GM23338 (cell line): ENCODE results near the gene PTPRN2. TPM values are rescaled to one million over a fixed set of nuclear protein-coding genes. Genes with fewer than 3 reads are reported as not detected.

Source experiments
- ATAC-seq: fragments of 200-7000 bp; cut with Tn5 transposase; 3 replicates; pipeline ENCODE4 v1.9.1; 2020
- DNase-seq: peaks from one replicate; pipeline ENCODE4 v3.0.0-alpha.2; 2015; ENCODE audit warnings: low spot score
- H2AFZ ChIP-seq: fragments of 200-600 bp; sonication (generic); 2 replicates; pipeline ENCODE4 v1.8.0; 2016; ENCODE audit warnings: antibody characterized with exemption, mild to moderate bottlenecking, moderate library complexity
- H3F3A ChIP-seq: fragments of 200-600 bp; sonication (generic); replicated peaks from 2 replicates; pipeline ENCODE4 v1.8.0; 2017; ENCODE audit warnings: antibody characterized with exemption, mixed run types, low read depth
- H3K27ac ChIP-seq: fragments of 200-600 bp; sonication (generic); 2 replicates; pipeline ENCODE4 v1.6.1; 2016; ENCODE audit warnings: low read depth
- H3K27me3 ChIP-seq: fragments of 200-600 bp; sonication (generic); 2 replicates; pipeline ENCODE4 v1.8.0; 2016; ENCODE audit warnings: mild to moderate bottlenecking, mixed run types, moderate library complexity; ENCODE audit not compliant: insufficient read depth
- H3K36me3 ChIP-seq: fragments of 200-600 bp; sonication (generic); 2 replicates; pipeline ENCODE4 v1.8.0; 2016; ENCODE audit warnings: mild to moderate bottlenecking; ENCODE audit not compliant: insufficient read depth
- H3K4me1 ChIP-seq: fragments of 200-600 bp; sonication (generic); 2 replicates; pipeline ENCODE4 v1.8.0; 2016; ENCODE audit warnings: mild to moderate bottlenecking, moderate library complexity; ENCODE audit not compliant: insufficient read depth
- H3K4me2 ChIP-seq: fragments of 200-600 bp; sonication (generic); 2 replicates; pipeline ENCODE4 v1.7.1; 2017; ENCODE audit warnings: mixed run types
- H3K4me3 ChIP-seq: fragments of 200-600 bp; sonication (generic); 2 replicates; pipeline ENCODE4 v1.6.1; 2016; ENCODE audit warnings: mixed run types
- H3K79me2 ChIP-seq: fragments of 200-600 bp; sonication (generic); replicated peaks from 2 replicates; pipeline ENCODE4 v1.8.0; 2017; ENCODE audit warnings: mild to moderate bottlenecking; ENCODE audit not compliant: insufficient read depth
- H3K9me2 ChIP-seq: fragments of 200-600 bp; sonication (generic); 2 replicates; pipeline ENCODE4 v1.8.0; 2017; ENCODE audit not compliant: insufficient read depth
- H4K20me1 ChIP-seq: fragments of 200-600 bp; sonication (generic); replicated peaks from 2 replicates; pipeline ENCODE4 v1.8.0; 2017; ENCODE audit warnings: mild to moderate bottlenecking; ENCODE audit not compliant: insufficient read depth
- H3K27ac Mint-ChIP-seq: 2 replicates; pipeline ENCODE4 v1.8.0; 2020; ENCODE audit warnings: inconsistent platforms, mild to moderate bottlenecking, moderate library complexity, mixed read lengths
- H3K27me3 Mint-ChIP-seq: 3 replicates; pipeline ENCODE4 v1.8.0; 2022; ENCODE audit warnings: low read depth, mild to moderate bottlenecking, moderate library complexity, mixed read lengths, inconsistent platforms; ENCODE audit not compliant: insufficient read depth, poor library complexity
- H3K36me3 Mint-ChIP-seq: 3 replicates; pipeline ENCODE4 v1.8.0; 2021; ENCODE audit warnings: low read depth, mild to moderate bottlenecking, inconsistent platforms, moderate library complexity, mixed read lengths
- H3K4me1 Mint-ChIP-seq: 3 replicates; pipeline ENCODE4 v1.8.0; 2020; ENCODE audit warnings: mild to moderate bottlenecking, inconsistent platforms, mixed read lengths
- H3K4me3 Mint-ChIP-seq: 3 replicates; pipeline ENCODE4 v1.8.0; 2021; ENCODE audit warnings: moderate library complexity, mild to moderate bottlenecking, inconsistent platforms, mixed read lengths
- H3K9me3 Mint-ChIP-seq: 3 replicates; pipeline ENCODE4 v1.8.0; 2020; ENCODE audit warnings: moderate library complexity, mild to moderate bottlenecking, inconsistent platforms, mixed read lengths
- CREB1 ChIP-seq: fragments of 250-450 bp; sonication (Bioruptor Pico); IDR thresholded peaks from 2 replicates; pipeline ENCODE4 v1.5.0; 2020; ENCODE audit warnings: low read depth, mild to moderate bottlenecking, moderate library complexity
- CTCF ChIP-seq, 2 experiments: fragments of 200-600 bp in 1 of 2; sonication (generic) in 1 of 2; conservative IDR thresholded peaks; 2 replicates each; pipeline versions ENCODE4 v1.5.1 to v1.6.1; 2016 to 2017; ENCODE audit warnings: antibody characterized with exemption in 2 of 2, low read depth in 2 of 2, mild to moderate bottlenecking in 2 of 2, moderate library complexity in 1 of 2
- ETS1 ChIP-seq: IDR thresholded peaks from 2 replicates; pipeline ENCODE4 v1.6.1; 2016; ENCODE audit warnings: antibody characterized with exemption
- EZH2 ChIP-seq: fragments of 200-600 bp; sonication (generic); IDR thresholded peaks from one replicate; pipeline ENCODE4 v1.8.0; 2017; ENCODE audit warnings: antibody characterized with exemption, mild to moderate bottlenecking, low read depth; ENCODE audit not compliant: unreplicated experiment
- EZH2phosphoT487 ChIP-seq: fragments of 200-600 bp; sonication (generic); IDR thresholded peaks from one replicate; pipeline ENCODE4 v1.8.1; 2018; ENCODE audit warnings: antibody characterized with exemption; ENCODE audit not compliant: unreplicated experiment
- JUNB ChIP-seq: IDR thresholded peaks from one replicate; pipeline ENCODE4 v1.6.1; 2016; ENCODE audit warnings: antibody characterized with exemption; ENCODE audit not compliant: unreplicated experiment
- NANOG ChIP-seq: IDR thresholded peaks from 2 replicates; pipeline ENCODE4 v1.6.1; 2016; ENCODE audit warnings: antibody characterized with exemption, borderline replicate concordance
- POLR2AphosphoS5 ChIP-seq: IDR thresholded peaks from 2 replicates; pipeline ENCODE4 v1.6.1; 2016; ENCODE audit warnings: antibody characterized with exemption, low read depth
- REST ChIP-seq: IDR thresholded peaks from one replicate; pipeline ENCODE4 v1.6.1; 2018; ENCODE audit warnings: antibody characterized with exemption; ENCODE audit not compliant: unreplicated experiment
- STAT1 ChIP-seq: IDR thresholded peaks from one replicate; pipeline ENCODE4 v1.6.1; 2016; ENCODE audit warnings: antibody characterized with exemption; ENCODE audit not compliant: unreplicated experiment
- ZNF114 ChIP-seq: fragments of 250-450 bp; sonication (Bioruptor Pico); IDR thresholded peaks from 2 replicates; pipeline ENCODE4 v1.5.0; 2020; ENCODE audit warnings: mild to moderate bottlenecking, moderate library complexity
- ZNF331 ChIP-seq: fragments of 250-450 bp; sonication (Bioruptor Pico); IDR thresholded peaks from 2 replicates; pipeline ENCODE4 v1.5.0; 2020; ENCODE audit warnings: low read depth, mild to moderate bottlenecking, moderate library complexity
- polyA plus RNA-seq: library from polyadenylated mRNA; unstranded; fragments of >200 nt; fragmentation: Nextera tagmentation; extraction: Ambion mirVana; gene quantifications from 2 replicates; pipeline ENCODE4 v1.2.1, GENCODE V29; 2016
- total RNA-seq: library from RNA; depleted of rRNA; stranded (reverse); fragments of >200 nt; shearing (Covaris generic); gene quantifications from 2 replicates; pipeline ENCODE4 v1.2.3, GENCODE V29; 2014
- TF ChIP-seq, protein P1 (sequence below): fragments of 250-450 bp; sonication (Bioruptor Pico); IDR thresholded peaks from 2 replicates; pipeline ENCODE4 v1.5.0; 2020; ENCODE audit warnings: mild to moderate bottlenecking, moderate library complexity

PTPRN2 gene
- total and polyA plus RNA-seq, 2 experiments from 2014 or later, result 0.87 to 4.0 TPM

DNA sequence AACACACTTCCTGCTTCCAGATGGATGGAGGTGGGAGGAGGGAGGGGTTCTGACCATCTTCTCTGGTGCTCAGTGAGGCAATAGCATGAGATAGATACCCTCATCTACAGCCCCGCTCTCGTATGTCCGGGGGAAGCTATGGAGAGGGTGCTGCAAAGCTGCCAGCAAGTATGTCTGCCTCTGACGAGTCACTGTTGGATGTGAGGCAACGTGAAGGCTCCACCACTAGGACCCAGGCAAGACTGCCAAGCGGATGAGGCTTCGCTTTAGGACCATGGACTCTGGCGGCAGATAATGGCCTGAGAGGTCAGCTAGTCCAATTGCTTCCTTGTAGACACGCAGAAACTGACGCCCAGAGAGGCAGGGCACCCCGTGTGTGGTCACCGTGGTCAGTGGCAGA, 601.6 kb downstream of the PTPRN2 start (continued):
- TF ChIP-seq ZNF331 (no peak), JUNB (no peak), POLR2AphosphoS5 (no peak), NANOG (no peak), STAT1 (no peak), EZH2 (no peak), EZH2phosphoT487 (no peak), CREB1 (CRISPR knock-in tag) (no peak), ZNF114 (no peak), ETS1 (no peak), REST (no peak), CTCF (conservative IDR thresholded peaks at IDR 0.05; ENCODE audit: low read depth in 2 of 2) (no peak)

- DNase-seq (no peak), ATAC-seq (no peak)
- Mint-ChIP-seq H3K36me3 (peaks cover 60% of the 10 kb centered on the region), H3K27ac (no peak overlapping the region), H3K4me1 (no peaks in the 10 kb centered on the region), H3K9me3 (peaks cover 93% of the 10 kb centered on the region), H3K4me3 (no peak overlapping the region), H3K27me3 (peaks cover 5% of the 10 kb centered on the region)
- Histone ChIP-seq H3K36me3 (no peaks in the 10 kb centered on the region), H3K9me2 (no peaks in the 10 kb centered on the region), H3K4me2 (no peak overlapping the region), H3K4me1 (no peaks in the 10 kb centered on the region), H4K20me1 (no peaks in the 10 kb centered on the region), H3F3A (no peaks in the 10 kb centered on the region), H3K27me3 (no peaks in the 10 kb centered on the region), H3K4me3 (no peak overlapping the region), H3K27ac (no peak overlapping the region), H3K79me2 (no peaks in the 10 kb centered on the region), H2AFZ (no peak overlapping the region)
- TF ChIP-seq, protein P1, sequence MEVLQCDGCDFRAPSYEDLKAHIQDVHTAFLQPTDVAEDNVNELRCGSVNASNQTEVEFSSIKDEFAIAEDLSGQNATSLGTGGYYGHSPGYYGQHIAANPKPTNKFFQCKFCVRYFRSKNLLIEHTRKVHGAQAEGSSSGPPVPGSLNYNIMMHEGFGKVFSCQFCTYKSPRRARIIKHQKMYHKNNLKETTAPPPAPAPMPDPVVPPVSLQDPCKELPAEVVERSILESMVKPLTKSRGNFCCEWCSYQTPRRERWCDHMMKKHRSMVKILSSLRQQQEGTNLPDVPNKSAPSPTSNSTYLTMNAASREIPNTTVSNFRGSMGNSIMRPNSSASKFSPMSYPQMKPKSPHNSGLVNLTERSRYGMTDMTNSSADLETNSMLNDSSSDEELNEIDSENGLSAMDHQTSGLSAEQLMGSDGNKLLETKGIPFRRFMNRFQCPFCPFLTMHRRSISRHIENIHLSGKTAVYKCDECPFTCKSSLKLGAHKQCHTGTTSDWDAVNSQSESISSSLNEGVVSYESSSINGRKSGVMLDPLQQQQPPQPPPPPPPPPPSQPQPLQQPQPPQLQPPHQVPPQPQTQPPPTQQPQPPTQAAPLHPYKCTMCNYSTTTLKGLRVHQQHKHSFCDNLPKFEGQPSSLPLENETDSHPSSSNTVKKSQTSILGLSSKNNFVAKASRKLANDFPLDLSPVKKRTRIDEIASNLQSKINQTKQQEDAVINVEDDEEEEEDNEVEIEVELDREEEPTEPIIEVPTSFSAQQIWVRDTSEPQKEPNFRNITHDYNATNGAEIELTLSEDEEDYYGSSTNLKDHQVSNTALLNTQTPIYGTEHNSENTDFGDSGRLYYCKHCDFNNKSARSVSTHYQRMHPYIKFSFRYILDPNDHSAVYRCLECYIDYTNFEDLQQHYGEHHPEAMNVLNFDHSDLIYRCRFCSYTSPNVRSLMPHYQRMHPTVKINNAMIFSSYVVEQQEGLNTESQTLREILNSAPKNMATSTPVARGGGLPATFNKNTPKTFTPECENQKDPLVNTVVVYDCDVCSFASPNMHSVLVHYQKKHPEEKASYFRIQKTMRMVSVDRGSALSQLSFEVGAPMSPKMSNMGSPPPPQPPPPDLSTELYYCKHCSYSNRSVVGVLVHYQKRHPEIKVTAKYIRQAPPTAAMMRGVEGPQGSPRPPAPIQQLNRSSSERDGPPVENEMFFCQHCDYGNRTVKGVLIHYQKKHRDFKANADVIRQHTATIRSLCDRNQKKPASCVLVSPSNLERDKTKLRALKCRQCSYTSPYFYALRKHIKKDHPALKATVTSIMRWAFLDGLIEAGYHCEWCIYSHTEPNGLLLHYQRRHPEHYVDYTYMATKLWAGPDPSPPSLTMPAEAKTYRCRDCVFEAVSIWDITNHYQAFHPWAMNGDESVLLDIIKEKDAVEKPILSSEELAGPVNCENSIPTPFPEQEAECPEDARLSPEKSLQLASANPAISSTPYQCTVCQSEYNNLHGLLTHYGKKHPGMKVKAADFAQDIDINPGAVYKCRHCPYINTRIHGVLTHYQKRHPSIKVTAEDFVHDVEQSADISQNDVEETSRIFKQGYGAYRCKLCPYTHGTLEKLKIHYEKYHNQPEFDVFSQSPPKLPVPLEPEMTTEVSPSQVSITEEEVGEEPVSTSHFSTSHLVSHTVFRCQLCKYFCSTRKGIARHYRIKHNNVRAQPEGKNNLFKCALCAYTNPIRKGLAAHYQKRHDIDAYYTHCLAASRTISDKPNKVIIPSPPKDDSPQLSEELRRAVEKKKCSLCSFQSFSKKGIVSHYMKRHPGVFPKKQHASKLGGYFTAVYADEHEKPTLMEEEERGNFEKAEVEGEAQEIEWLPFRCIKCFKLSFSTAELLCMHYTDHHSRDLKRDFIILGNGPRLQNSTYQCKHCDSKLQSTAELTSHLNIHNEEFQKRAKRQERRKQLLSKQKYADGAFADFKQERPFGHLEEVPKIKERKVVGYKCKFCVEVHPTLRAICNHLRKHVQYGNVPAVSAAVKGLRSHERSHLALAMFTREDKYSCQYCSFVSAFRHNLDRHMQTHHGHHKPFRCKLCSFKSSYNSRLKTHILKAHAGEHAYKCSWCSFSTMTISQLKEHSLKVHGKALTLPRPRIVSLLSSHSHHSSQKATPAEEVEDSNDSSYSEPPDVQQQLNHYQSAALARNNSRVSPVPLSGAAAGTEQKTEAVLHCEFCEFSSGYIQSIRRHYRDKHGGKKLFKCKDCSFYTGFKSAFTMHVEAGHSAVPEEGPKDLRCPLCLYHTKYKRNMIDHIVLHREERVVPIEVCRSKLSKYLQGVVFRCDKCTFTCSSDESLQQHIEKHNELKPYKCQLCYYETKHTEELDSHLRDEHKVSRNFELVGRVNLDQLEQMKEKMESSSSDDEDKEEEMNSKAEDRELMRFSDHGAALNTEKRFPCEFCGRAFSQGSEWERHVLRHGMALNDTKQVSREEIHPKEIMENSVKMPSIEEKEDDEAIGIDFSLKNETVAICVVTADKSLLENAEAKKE, result no peak
- TF ChIP-seq POLR2AphosphoS5 (no peak), JUNB (no peak), CREB1 (CRISPR knock-in tag) (no peak)
Measured at GRCh38 chr7:157985636-157986035, 602.0 kb downstream of the PTPRN2 start.
